ENCODE measurements around the gene KIF26B.
"Not testable (repeated sequence)": the region's sequence is repeated elsewhere in the genome, so short reads cannot be mapped to it uniquely, and the experiment has no call there.

The KIF26B gene

DNA sequence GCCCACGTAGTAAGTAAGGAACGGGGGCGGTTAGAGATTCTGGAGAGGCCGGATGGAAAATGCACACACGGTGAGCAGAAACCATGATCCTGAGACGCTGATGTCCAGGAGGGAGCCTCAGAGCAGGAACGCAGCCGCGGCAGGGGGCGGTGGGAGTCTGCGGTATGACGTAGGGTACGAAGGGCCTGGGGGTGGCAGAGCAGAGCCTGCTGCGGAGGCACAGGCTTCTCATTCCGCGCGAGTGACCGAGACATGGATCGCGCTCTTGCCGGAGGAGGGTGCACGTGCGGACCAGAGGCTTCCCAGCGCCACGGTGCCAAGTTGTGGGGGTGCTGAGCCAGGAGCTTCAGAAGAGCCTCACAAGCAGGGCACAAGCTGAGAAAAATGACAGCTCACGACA lies 176.2 kb downstream of the KIF26B start:
- DNase-seq: no peak

GRCh38 chr1:245332085-245332484 lies 177.3 kb downstream of the KIF26B start:
- DNase-seq: no peak

GRCh38 chr1:245332513-245332912 lies 177.7 kb downstream of the KIF26B start:
- DNase-seq: no peak

- no peak for DNase-seq
These were observed 179.4 kb downstream of the KIF26B start for GRCh38 chr1:245334235-245334634.

- no peak for DNase-seq
These were observed 180.2 kb downstream of the KIF26B start for GRCh38 chr1:245334827-245335490.

DNA sequence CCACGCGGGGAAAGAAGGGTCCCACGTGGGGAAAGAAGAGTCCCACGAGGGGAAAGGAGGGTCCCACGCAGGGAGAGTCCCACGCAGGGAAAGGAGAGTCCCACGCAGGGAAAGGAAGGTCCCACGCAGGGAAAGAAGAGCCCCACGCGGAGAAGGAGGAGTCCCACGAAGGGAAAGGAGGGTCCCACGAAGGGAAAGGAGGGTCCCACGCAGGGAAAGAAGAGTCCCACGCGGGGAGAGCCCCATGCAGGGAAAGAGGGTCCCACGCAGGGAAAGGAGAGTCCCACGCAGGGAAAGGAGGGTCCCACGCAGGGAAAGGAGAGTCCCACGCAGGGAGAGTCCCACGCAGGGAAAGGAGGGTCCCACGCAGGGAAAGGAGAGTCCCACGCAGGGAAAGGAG lies 180.9 kb downstream of the KIF26B start:
- not testable (repeated sequence) for DNase-seq

DNA sequence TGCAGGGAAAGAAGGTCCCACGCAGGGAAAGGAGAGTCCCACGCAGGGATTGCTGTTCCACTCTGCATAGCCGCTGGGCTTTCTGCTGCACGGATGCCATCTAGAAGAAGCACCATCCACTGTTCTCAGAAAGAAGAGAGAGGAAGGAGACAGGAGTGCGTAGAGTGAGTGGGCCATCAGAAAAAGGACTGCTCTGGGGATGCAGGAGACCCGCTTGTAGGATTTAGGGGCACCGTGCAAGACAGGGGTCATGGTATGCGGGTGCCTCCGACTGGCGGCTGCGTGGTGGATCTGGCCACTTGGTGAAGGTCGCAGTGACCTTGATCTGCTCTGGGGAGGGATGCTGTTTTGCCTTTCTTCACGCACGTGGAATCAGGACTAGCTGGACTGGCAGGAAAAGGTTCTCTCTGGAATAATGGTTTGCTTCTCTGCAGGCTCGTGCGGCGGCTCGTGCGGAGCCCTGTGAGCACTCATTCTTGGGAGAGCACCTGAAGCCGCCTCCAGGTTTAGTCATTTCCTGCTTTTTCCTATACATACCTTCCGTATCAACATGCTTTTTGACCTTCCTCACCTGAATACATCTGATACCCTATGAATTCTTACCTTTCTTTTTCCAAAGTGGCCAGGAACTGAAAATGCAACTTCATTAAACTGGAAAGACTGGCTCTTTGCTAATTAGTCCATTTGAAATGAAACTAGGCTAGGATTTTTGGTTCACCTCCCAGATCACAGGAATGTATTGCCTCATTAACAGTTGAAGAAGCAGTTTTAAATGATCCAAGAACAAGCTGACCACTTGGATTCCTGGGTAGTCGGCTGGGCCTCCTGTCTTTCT lies 181.6 kb downstream of the KIF26B start:
- DNase-seq: no peak

- DNase-seq: not testable (repeated sequence)
These were observed 182.2 kb downstream of the KIF26B start for GRCh38 chr1:245336984-245337355.

GRCh38 chr1:245337829-245338484 lies 183.2 kb downstream of the KIF26B start:
- no peak for DNase-seq

DNA sequence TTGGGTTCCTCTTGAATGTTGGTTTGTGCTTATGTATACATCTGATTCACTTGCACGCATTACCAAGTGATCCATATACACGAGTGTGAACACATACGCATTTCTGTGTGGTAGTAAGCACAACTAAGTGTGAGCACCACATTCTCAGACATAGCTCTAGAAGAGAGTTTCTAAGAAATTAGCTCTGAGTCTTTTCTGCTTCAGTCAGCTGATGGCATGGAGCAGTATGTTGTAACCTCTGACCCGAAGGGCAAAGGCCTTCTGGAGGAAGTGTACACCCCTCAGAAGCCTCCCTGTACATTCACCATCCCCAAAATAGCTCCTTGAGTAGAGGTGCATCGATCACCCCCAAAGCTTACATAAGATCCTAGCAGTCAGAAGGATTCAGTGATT lies 183.7 kb downstream of the KIF26B start:
- no peak for DNase-seq

DNA sequence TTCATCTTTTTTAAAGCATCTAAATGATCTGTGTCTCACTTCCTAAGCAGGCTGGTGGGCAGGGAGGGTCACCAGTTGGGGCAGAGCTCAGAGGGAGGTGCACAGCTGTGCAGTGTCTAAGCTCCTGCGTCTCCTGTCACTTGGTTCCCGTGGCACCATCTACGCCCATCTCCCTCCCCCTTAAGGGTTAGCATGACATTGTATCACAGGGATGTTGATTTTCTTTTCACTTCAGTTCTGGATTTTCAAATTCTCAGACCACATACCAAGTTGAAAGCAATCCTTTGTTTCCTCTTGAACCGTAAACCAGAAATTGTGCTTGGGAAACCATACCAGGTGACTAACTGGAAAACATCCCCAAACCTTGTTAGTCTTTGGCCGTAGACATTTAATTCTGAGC lies 187.0 kb downstream of the KIF26B start:
- DNase-seq: no peak

DNA sequence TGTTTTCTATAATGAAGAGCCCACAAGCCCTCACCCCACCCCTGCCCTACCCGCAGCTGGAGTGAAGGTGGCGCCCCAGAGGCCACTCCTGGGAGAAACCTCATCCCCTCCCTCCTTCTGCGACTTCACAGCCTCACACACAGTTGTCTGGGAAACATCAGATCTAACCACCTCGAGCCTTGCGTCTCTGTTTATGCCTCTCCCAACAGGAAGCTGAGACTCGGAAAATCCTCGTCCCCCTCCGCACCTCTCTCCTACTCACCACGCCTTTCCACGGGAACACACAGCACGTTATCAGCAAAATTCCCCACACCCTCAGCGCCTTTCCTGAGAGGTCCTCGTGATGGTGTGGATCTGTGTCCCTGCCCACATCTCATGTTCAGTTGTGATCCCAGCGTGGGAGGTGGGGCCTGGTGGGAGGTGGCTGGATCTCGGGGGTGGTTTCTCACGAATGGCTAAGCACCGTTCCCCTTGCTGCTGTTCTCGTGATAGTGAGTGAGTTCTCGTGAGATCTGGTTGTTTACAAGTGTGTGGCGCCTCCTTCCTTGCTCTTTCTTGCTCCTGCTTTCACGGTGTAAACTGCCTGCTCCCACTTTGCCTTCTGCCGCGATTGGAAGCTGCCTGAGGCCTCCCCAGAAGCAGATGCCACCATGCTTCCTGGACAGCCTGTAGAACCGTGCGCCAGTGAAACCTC lies 190.6 kb downstream of the KIF26B start:
- DNase-seq: no peak

DNA sequence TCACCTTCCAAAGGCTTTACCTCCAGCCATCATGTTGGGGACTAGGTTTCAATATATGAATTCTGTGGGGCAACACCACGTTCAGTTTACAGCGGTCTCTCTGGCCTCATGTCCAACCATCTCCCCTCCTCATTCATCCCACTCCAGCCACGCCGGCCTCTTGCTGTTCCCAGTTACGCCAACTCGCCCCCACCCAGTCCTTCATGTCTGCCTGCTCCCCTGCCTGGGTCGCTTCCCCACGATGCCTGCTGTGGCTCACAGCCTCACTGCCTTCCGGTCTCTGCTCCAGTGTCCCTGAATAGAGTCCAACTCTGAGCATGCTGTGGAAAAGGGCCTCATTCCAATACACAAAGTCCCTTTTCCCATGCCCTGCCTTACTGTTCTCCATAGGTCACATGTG lies 193.8 kb downstream of the KIF26B start:
- no peak for DNase-seq

DNA sequence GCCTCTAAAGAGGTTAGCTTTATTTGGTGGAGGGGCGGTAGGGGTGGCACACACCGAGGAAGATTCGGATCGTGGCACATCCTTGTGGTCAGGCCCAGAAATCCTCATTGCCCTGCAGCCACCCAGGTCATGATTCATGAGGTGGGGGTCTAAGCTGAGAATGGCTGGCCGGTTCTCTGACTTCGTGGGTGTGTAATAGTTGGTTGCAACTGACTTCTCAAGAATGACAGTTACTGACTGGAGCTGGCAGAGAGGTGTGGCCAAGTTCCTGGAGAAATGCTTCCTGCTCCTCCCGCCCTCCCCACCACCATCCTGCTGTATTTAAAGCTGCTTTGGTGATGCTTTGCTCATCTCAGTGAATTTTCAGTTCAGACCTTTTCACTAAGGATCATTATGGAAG lies 198.6 kb downstream of the KIF26B start:
- no peak for DNase-seq

DNA sequence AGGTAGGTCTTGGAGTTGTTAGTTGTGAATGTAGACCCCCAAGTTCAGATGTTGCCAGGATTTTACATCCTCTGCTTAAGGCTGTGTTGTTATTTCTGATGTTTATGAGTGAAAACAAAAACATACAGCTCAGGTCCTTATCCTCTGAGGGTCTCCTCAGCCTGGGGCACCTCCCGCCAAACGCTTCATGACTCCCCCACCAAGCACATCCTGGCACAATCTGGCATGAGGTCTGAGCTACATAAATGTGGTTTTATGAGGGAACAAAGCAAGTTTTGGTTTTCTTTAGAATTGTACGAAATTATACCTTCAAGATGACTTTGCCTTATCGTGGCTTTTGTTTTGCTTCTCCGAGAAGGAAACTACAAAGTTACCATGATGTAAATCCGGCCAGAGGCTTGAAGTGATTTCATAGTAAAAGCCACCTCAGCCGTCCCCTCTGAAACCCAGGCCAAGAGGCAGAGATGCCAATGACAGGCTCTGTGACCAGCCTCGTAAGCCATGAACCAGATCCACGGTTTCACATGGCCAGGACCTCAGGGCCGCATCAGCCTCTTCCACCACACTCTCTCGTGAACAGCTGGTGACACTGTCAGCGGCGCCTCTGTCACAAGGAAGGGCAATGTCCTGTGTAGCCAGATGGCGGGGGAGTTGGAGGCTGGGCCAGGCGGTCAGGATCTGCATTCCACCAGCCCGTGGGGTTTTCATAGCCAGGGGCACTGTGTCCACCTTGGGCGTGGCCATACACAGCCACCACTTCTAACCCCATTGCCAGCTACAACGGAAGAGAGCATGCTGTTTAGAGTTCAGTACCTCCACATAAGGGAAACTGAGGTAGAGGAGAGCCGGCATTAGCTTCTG lies 199.4 kb downstream of the KIF26B start:
- no peak for DNase-seq

DNA sequence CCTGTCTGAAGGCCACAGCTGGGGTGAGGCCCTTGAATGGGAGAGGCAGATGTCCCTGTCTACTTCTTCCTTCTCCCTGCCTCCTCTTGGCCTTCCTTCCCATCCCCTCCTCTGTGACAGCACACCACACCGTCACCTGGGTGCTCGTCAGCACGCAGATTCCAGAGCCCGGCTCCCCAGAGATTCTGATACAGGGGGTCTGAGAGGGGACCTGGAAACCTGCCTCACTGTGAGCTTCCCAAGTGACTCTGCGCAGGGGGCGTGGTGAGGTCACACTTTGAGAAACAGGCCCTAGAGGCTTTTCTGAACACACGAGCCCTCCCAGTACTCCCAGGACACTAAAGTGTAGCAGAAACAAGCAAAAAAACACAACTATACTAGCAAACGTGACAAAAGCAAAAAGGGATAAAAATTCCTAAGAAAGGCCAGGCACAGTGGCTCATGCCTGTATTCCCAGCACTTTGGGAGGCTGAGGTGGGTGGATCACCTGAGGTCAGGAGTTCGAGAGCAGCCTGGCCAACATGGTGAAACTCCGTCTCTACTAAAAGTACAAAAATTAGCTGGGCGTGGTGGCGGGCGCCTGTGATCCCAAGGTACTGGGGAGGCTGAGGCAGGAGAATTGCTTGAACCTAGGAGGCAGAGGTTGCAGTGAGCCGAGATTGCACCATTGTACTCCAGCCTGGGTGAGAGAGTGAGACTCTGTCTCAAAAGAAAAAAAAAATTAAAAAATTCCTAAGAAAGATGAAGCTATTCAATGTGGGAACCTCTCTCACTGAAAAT lies 201.3 kb downstream of the KIF26B start:
- DNase-seq: not testable (repeated sequence)

GRCh38 chr1:245356891-245357585 lies 202.3 kb downstream of the KIF26B start:
- DNase-seq: no peak

- not testable (repeated sequence) for DNase-seq
These were observed 204.4 kb downstream of the KIF26B start for GRCh38 chr1:245359101-245359680.

DNA sequence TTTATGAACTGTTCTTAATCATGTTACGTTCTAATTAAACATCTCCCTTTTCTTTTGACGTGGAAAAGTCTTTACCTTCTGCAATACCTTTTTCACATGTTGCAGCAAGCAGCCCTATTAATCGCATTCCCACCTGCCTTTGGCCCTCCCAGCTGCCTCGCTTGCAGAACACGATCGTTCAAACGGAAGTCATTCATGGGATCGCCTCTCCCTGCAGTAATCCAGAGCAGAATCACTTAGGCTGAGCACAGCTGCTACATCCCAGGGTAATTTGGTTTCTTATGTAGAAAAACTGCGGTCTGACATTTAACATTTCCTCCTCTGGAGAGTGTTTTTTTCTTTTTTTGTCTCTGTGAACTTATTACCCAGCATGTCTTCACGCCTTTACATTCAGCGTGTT lies 206.3 kb downstream of the KIF26B start:
- DNase-seq: no peak

DNA sequence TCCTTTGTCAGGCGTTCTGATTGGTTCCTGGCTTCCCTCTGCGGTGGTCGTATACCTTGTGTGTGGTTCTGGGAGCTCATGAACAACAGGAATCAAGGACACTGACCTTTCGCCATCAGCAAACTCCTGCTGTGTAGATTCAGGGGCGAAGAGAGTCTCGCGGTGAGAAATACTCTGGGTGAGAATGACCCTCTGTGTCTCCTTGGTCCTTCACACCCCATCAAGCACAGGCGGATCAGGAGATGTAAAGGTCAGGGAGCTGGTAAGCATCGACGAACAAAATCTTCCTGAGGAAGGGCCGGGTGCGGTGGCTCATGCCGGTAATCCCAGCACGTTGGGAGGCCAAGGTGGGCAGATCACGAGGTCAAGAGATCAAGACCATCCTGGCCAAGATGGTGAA lies 207.2 kb downstream of the KIF26B start:
- DNase-seq: no peak

Data from activated CD4-positive, alpha-beta T cell treated with anti-CD3 and anti-CD28 coated beads, Interleukin-2, amount 50 U/mL, for 4 hours (primary cell).